ENCODE results near the gene S100A4. TPM values are rescaled to one million over a fixed set of nuclear protein-coding genes. Genes with fewer than 3 reads are reported as not detected.

Gene S100A4
- total and polyA plus RNA-seq, 3 donors from 2014 or later: 15.8 to 146 (median 23.8) TPM

- peak overlapping the region in 1 of 2 donors; percentile 65 for H3K27ac ChIP-seq
- DNase-seq: no peak
- H3K27me3 ChIP-seq: no peaks in the 10 kb centered on the region
- H3K4me3 ChIP-seq: no peak overlapping the region
- intact Hi-C loops (cut with DNase I; ENCODE audit: low total_unique reads): no loop called here
- H3K9me3 ChIP-seq: no peaks in the 10 kb centered on the region
- H3K4me1 ChIP-seq: peaks cover 27% of the 10 kb centered on the region
- no peaks in the 10 kb centered on the region for H3K36me3 ChIP-seq (ENCODE audit: low read depth, missing control alignments)
- TF ChIP-seq CTCF (IDR thresholded peaks at IDR 0.05): no peak
- TF ChIP-seq POLR2A (IDR thresholded peaks at IDR 0.05): no peak
- 80 to 83% methylated on average over 8 to 11 of the region's 11 CpGs for WGBS, 2 donors
These were observed 37.6 kb downstream of the S100A4 start for GRCh38 chr1:153507926-153508583.

- DNase-seq: peak; percentile 91
- H3K4me3 ChIP-seq: no peak overlapping the region
- no peaks in the 10 kb centered on the region for H3K9me3 ChIP-seq
- intact Hi-C loops (cut with DNase I; ENCODE audit: low total_unique reads): no loop called here
- 21 to 55% methylated on average over 7 of the region's 7 CpGs for WGBS, 2 donors
- H3K27me3 ChIP-seq: no peaks in the 10 kb centered on the region
- H3K27ac ChIP-seq: peak overlapping the region in 1 of 2 donors; percentile 65
- peaks cover 27% of the 10 kb centered on the region for H3K4me1 ChIP-seq
- no peaks in the 10 kb centered on the region for H3K36me3 ChIP-seq (ENCODE audit: low read depth, missing control alignments)
- TF ChIP-seq POLR2A (IDR thresholded peaks at IDR 0.05) (no peak), CTCF (IDR thresholded peaks at IDR 0.05) (no peak)
These were observed 38.7 kb downstream of the S100A4 start for GRCh38 chr1:153506831-153507413.

- no peak for DNase-seq
- intact Hi-C loops (cut with DNase I; ENCODE audit: low total_unique reads): no loop called here
These were observed 39.2 kb downstream of the S100A4 start for GRCh38 chr1:153506386-153506785.

GRCh38 chr1:153505576-153505975, 40.0 kb downstream of the S100A4 start:
- no peak overlapping the region for H3K4me3 ChIP-seq
- intact Hi-C loops (cut with DNase I; ENCODE audit: low total_unique reads): no loop called here
- TF ChIP-seq POLR2A (IDR thresholded peaks at IDR 0.05) (no peak), CTCF (IDR thresholded peaks at IDR 0.05) (no peak)
- 94 to 100% methylated on average over 1 of the region's 1 CpG for WGBS, 2 donors
- H3K36me3 ChIP-seq (ENCODE audit: low read depth, missing control alignments): no peaks in the 10 kb centered on the region
- no peaks in the 10 kb centered on the region for H3K27me3 ChIP-seq
- H3K4me1 ChIP-seq: peaks cover 20% of the 10 kb centered on the region
- no peak overlapping the region for H3K27ac ChIP-seq
- no peak for DNase-seq
- no peaks in the 10 kb centered on the region for H3K9me3 ChIP-seq

More at GRCh38 chr1:153506386-153506785, 39.2 kb downstream of the S100A4 start:
- H3K36me3 ChIP-seq (ENCODE audit: low read depth, missing control alignments): no peaks in the 10 kb centered on the region
- H3K4me3 ChIP-seq: no peak overlapping the region
- H3K27me3 ChIP-seq: no peaks in the 10 kb centered on the region
- 59 to 66% methylated on average over 5 of the region's 5 CpGs for WGBS, 2 donors
- H3K9me3 ChIP-seq: no peaks in the 10 kb centered on the region
- H3K4me1 ChIP-seq: peaks cover 27% of the 10 kb centered on the region
- H3K27ac ChIP-seq: no peak overlapping the region
- TF ChIP-seq CTCF (IDR thresholded peaks at IDR 0.05) (no peak), POLR2A (IDR thresholded peaks at IDR 0.05) (no peak)

Data from testis (tissue), 3 donors.